Subcutaneous abdominal adipose tissue (tissue), 5 donors: ENCODE measurements around the gene P2RY2.

Experiments
- H3K27ac ChIP-seq: one replicate; pipeline ENCODE4 v1.7.0; 2013; ENCODE audit warnings: low read depth, mild to moderate bottlenecking, inconsistent platforms, low read length, moderate library complexity
- H3K27me3 ChIP-seq, 5 donors: one replicate each; pipeline ENCODE4 v1.7.0; 2013; ENCODE audit warnings: low read length in 5 of 5, inconsistent platforms in 1 of 5; ENCODE audit not compliant: control insufficient read depth in 5 of 5, insufficient read depth in 4 of 5
- H3K36me3 ChIP-seq, 5 donors: one replicate each; pipeline ENCODE4 v1.7.0; 2013; ENCODE audit warnings: low read length in 5 of 5; ENCODE audit not compliant: control insufficient read depth in 5 of 5, insufficient read depth in 5 of 5
- H3K4me1 ChIP-seq, 5 donors: one replicate each; pipeline ENCODE4 v1.7.0; 2013; ENCODE audit warnings: low read length in 5 of 5, mild to moderate bottlenecking in 3 of 5, moderate library complexity in 1 of 5; ENCODE audit not compliant: control insufficient read depth in 5 of 5, insufficient read depth in 5 of 5
- H3K4me3 ChIP-seq, 5 donors: one replicate each; pipeline ENCODE4 v1.7.0; 2013; ENCODE audit warnings: low read length in 5 of 5, low read depth in 1 of 5
- H3K9ac ChIP-seq, 5 donors: one replicate each; pipeline ENCODE4 v1.7.0; 2013; ENCODE audit warnings: low read length in 5 of 5, mild to moderate bottlenecking in 4 of 5, moderate library complexity in 3 of 5
- H3K9me3 ChIP-seq, 5 donors: one replicate each; pipeline ENCODE4 v1.7.0; 2013; ENCODE audit warnings: low read length in 5 of 5; ENCODE audit not compliant: control insufficient read depth in 5 of 5
- donor health status: healthy.
- donor health status: healthy.
- donor health status: healthy.
- donor health status: healthy.
- donor health status: healthy.

Gene P2RY2

DNA sequence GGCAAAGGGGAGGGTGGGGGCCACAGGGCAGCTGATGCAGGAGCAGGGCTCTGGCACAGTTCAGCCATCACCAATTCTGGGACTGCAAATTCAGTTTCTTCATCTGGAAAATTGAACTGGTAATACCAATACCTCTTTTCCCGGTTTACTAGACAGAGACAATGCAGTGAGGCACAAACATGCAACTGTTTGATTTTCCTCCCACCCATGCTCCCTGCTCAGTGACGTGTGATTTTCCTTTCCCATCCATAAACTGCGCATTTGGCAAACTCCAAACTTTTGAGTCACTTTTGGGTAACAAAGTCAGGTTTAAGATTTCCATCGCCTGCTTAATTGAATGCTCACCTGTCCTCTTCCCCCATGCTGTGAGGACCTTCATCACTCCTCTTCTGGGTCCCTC lies 23.2 kb downstream of the P2RY2 start:
- Histone ChIP-seq H3K27ac (no peak overlapping the region), H3K9ac (no peak overlapping the region), H3K27me3 (peaks cover 0 to 3% (median 0%) of the 10 kb centered on the region in 5 donors), H3K36me3 (no peaks in the 10 kb centered on the region), H3K4me1 (peaks cover 3 to 32% (median 6%) of the 10 kb centered on the region in 5 donors), H3K4me3 (no peak overlapping the region), H3K9me3 (no peaks in the 10 kb centered on the region)

GRCh38 chr11:73242251-73243092 lies 24.4 kb downstream of the P2RY2 start:
- Histone ChIP-seq H3K9me3 (no peaks in the 10 kb centered on the region), H3K4me1 (peaks cover 3 to 32% (median 6%) of the 10 kb centered on the region in 5 donors), H3K27ac (no peak overlapping the region), H3K36me3 (no peaks in the 10 kb centered on the region), H3K9ac (peak overlapping the region in 2 of 5 donors; percentile 8 to 18), H3K4me3 (peak overlapping the region; percentile 17 to 57 (median 41)), H3K27me3 (peaks cover 0 to 3% (median 0%) of the 10 kb centered on the region in 5 donors)

GRCh38 chr11:73243093-73243485 lies 25.0 kb downstream of the P2RY2 start:
- H3K9ac ChIP-seq, result no peak overlapping the region
- peaks cover 0 to 3% (median 0%) of the 10 kb centered on the region in 5 donors for H3K27me3 ChIP-seq
- H3K9me3 ChIP-seq, result no peaks in the 10 kb centered on the region
- no peak overlapping the region for H3K27ac ChIP-seq
- peaks cover 3 to 28% (median 6%) of the 10 kb centered on the region in 5 donors for H3K4me1 ChIP-seq
- H3K4me3 ChIP-seq, result no peak overlapping the region
- no peaks in the 10 kb centered on the region for H3K36me3 ChIP-seq

DNA sequence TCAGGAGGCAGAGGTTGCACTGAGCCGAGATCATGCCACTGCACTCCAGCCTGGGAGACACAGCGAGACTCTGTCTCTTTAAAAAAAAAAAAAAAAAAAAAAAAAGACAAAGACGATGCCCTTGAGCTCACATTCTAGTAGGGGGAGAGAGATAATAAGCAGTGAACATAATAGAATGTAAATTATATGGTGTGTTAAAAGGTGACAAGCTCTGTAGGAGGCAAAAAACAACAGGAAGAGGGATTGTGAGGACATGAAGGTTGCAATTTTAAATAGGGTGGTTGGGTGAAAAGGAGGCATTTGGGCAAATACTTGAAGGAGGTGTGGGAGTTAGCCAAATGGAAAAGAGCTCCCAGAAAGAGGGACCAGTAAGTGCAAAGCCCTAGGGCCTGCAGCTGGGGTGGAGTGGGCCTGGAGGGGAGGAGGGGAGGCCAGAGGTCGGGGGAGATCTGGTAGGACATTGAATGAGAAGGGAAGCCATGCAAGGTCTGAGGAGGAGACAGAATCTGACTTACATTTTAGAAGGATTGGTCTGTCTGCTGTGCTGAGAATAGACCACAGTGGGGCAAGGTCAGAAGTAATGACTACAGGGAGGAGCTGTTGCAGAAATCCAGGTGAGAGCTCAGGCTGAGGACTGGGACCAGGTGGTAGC lies 26.6 kb downstream of the P2RY2 start:
- Histone ChIP-seq H3K27ac (no peak overlapping the region), H3K4me1 (peaks cover 3 to 24% (median 6%) of the 10 kb centered on the region in 5 donors)

GRCh38 chr11:73245461-73245860 lies 27.4 kb downstream of the P2RY2 start:
- H3K9me3 ChIP-seq, result no peaks in the 10 kb centered on the region
- peaks cover 0 to 3% (median 0%) of the 10 kb centered on the region in 5 donors for H3K27me3 ChIP-seq
- no peak overlapping the region for H3K27ac ChIP-seq
- H3K36me3 ChIP-seq, result no peaks in the 10 kb centered on the region
- H3K4me1 ChIP-seq, result peaks cover 3 to 17% (median 5%) of the 10 kb centered on the region in 5 donors
- no peak overlapping the region for H3K4me3 ChIP-seq
- no peak overlapping the region for H3K9ac ChIP-seq

More for the DNA sequence above, 26.6 kb downstream of the P2RY2 start:
- Histone ChIP-seq H3K27me3 (peaks cover 0 to 3% (median 0%) of the 10 kb centered on the region in 5 donors), H3K9me3 (no peaks in the 10 kb centered on the region), H3K4me3 (no peak overlapping the region), H3K9ac (no peak overlapping the region), H3K36me3 (no peaks in the 10 kb centered on the region)

DNA sequence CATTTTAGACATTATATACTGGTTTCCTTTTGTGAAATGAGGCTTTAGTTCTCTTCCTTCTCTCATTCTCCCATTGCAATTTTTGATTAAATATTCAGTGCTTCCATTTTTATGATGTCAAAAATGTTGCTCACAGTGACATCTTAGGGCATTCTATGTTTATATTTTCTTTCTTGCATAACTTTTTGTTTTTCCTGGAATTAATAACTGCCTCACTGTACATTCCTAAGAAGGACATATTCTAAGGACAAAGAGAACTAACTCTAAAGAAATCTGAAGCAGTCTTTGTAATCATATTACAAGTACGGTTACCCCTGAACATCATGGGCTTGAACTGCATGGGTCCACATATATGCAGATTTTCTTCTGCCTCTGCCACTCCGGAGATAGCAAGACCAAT lies 28.2 kb downstream of the P2RY2 start:
- Histone ChIP-seq H3K36me3 (no peaks in the 10 kb centered on the region), H3K9ac (no peak overlapping the region), H3K27ac (no peak overlapping the region)

GRCh38 chr11:73248526-73249185 lies 30.6 kb downstream of the P2RY2 start:
- Histone ChIP-seq H3K4me3 (no peak overlapping the region), H3K27ac (no peak overlapping the region), H3K9me3 (no peaks in the 10 kb centered on the region)

More for the DNA sequence above, 28.2 kb downstream of the P2RY2 start:
- peaks cover 0 to 10% (median 5%) of the 10 kb centered on the region in 5 donors for H3K4me1 ChIP-seq
- H3K4me3 ChIP-seq, result no peak overlapping the region
- H3K27me3 ChIP-seq, result peaks cover 0 to 3% (median 0%) of the 10 kb centered on the region in 5 donors
- no peaks in the 10 kb centered on the region for H3K9me3 ChIP-seq

GRCh38 chr11:73249304-73249703 lies 31.2 kb downstream of the P2RY2 start:
- no peak overlapping the region for H3K27ac ChIP-seq
- no peaks in the 10 kb centered on the region for H3K27me3 ChIP-seq
- H3K36me3 ChIP-seq, result no peaks in the 10 kb centered on the region
- H3K9me3 ChIP-seq, result no peaks in the 10 kb centered on the region
- no peaks in the 10 kb centered on the region for H3K4me1 ChIP-seq
- no peak overlapping the region for H3K4me3 ChIP-seq
- no peak overlapping the region for H3K9ac ChIP-seq

More at GRCh38 chr11:73248526-73249185, 30.6 kb downstream of the P2RY2 start:
- no peaks in the 10 kb centered on the region for H3K36me3 ChIP-seq
- H3K27me3 ChIP-seq, result no peaks in the 10 kb centered on the region
- H3K4me1 ChIP-seq, result no peaks in the 10 kb centered on the region
- no peak overlapping the region for H3K9ac ChIP-seq

GRCh38 chr11:73249853-73250783 lies 32.0 kb downstream of the P2RY2 start:
- Histone ChIP-seq H3K36me3 (no peaks in the 10 kb centered on the region), H3K27ac (no peak overlapping the region), H3K4me3 (no peak overlapping the region), H3K9me3 (no peaks in the 10 kb centered on the region), H3K9ac (no peak overlapping the region), H3K27me3 (no peaks in the 10 kb centered on the region), H3K4me1 (no peaks in the 10 kb centered on the region)
